Measurements from ENCODE around the gene FBXO9. TPM values are rescaled to one million over a fixed set of nuclear protein-coding genes. Genes with fewer than 3 reads are reported as not detected.

Gene FBXO9
- total and polyA plus RNA-seq, 2 of the 8 experiments (the other 6 are each of a cell fraction or from before 2014, with no cell fraction given), result 41.3 to 50.9 TPM

- no peak for TF ChIP-seq CTCF (IDR thresholded peaks at IDR 0.05; ENCODE audit: control extremely low read depth in 1 of 3, insufficient read depth in 1 of 3, low read depth in 1 of 3, low read length in 3 of 3)
- TF ChIP-seq E2F6 (IDR thresholded peaks at IDR 0.05), result no peak
- TF ChIP-seq GABPA (IDR thresholded peaks at IDR 0.05; ENCODE audit: borderline replicate concordance, insufficient read depth, low read length), result no peak
- no peak for TF ChIP-seq RXRA (IDR thresholded peaks at IDR 0.05; ENCODE audit: insufficient read depth, low read depth, low read length)
Observed at GRCh38 chr6:53125276-53125675, 60.1 kb downstream of the FBXO9 start (continued).
